Bone marrow (tissue), 2 donors: ENCODE data around the gene SLC9A8.
"Not testable (repeated sequence)": the region's sequence is repeated elsewhere in the genome, so short reads cannot be mapped to it uniquely, and the experiment has no call there.

Experiments
- DNase-seq, 2 donors: peaks; one replicate each; lab custom pipeline; 2025; lab: John Stamatoyannopoulos, UW

Gene SLC9A8

GRCh38 chr20:49850463-49851230, 38.0 kb downstream of the SLC9A8 start:
- no peak for DNase-seq

- no peak for DNase-seq
These were observed 38.6 kb downstream of the SLC9A8 start for GRCh38 chr20:49851231-49851705.

- DNase-seq: no peak
These were observed 39.4 kb downstream of the SLC9A8 start for GRCh38 chr20:49851991-49852390.

- DNase-seq: no peak
These were observed 40.0 kb downstream of the SLC9A8 start for GRCh38 chr20:49852522-49853080.

- no peak for DNase-seq
These were observed 41.0 kb downstream of the SLC9A8 start for GRCh38 chr20:49853640-49854039.

- no peak for DNase-seq
These were observed 41.7 kb downstream of the SLC9A8 start for GRCh38 chr20:49854190-49854875.

- DNase-seq: no peak
These were observed 44.3 kb downstream of the SLC9A8 start for GRCh38 chr20:49856904-49857303.

GRCh38 chr20:49858076-49858585, 45.5 kb downstream of the SLC9A8 start:
- no peak for DNase-seq

GRCh38 chr20:49859011-49859410, 46.4 kb downstream of the SLC9A8 start:
- DNase-seq: no peak

GRCh38 chr20:49859807-49860206, 47.2 kb downstream of the SLC9A8 start:
- DNase-seq: no peak

- DNase-seq: not testable (repeated sequence)
These were observed 48.6 kb downstream of the SLC9A8 start for GRCh38 chr20:49861232-49861631.

- no peak for DNase-seq
These were observed 50.1 kb downstream of the SLC9A8 start for GRCh38 chr20:49862607-49863200.

- no peak for DNase-seq
These were observed 51.0 kb downstream of the SLC9A8 start for GRCh38 chr20:49863666-49864065.

GRCh38 chr20:49865559-49865958, 52.9 kb downstream of the SLC9A8 start:
- no peak for DNase-seq

- DNase-seq: no peak
These were observed 53.4 kb downstream of the SLC9A8 start for GRCh38 chr20:49866051-49866450.

- DNase-seq: no peak
These were observed 55.0 kb downstream of the SLC9A8 start for GRCh38 chr20:49867453-49868215.

- DNase-seq: no peak
These were observed 55.9 kb downstream of the SLC9A8 start for GRCh38 chr20:49868538-49868937.

GRCh38 chr20:49868964-49869363, 56.3 kb downstream of the SLC9A8 start:
- no peak for DNase-seq

- DNase-seq: no peak
These were observed 57.6 kb downstream of the SLC9A8 start for GRCh38 chr20:49870261-49870660.

GRCh38 chr20:49871391-49871948, 58.8 kb downstream of the SLC9A8 start:
- no peak for DNase-seq

- DNase-seq: no peak
These were observed 59.4 kb downstream of the SLC9A8 start for GRCh38 chr20:49872056-49872455.
